Measurements from ENCODE around the gene VENTX.

DNA sequence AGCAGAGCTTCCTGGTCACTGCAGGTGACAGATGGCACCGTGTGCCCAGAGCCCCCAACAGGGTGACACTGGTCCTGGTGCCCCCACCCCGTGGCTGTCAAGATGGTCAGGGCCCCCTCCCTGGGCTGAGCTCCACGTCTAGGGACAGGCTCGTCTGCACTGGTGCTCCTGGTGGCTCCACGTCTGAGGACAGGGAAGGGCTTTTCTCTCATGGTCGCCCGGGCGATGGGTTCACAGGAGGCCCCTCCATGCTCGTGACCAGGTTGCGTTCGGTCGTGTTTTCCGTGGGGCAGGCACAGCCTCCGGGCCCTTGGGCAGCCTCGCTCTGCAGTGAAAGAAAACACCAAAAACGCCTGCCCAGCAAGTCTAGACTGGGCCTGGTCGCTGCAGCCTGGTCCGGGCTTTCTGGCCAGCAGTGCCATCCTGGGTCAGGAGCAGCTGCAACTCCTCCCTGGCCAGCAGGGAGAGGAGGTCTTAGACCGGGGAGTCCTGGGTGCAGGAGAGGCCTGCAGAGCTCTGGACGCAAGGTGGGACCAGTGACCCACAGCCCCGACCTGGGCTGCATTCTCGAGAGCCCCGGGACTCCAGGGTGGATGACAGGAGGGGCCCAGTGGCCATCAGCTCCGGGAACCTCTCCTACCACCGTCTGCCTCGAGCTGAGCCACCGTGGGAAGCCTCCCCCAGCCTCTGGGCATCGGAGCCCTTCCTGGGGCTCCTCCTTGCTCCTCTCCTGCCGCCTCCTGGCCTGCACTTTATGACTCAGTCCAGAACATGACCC is 35.5 kb upstream of the VENTX start:
- TF ChIP-seq, protein P1, sequence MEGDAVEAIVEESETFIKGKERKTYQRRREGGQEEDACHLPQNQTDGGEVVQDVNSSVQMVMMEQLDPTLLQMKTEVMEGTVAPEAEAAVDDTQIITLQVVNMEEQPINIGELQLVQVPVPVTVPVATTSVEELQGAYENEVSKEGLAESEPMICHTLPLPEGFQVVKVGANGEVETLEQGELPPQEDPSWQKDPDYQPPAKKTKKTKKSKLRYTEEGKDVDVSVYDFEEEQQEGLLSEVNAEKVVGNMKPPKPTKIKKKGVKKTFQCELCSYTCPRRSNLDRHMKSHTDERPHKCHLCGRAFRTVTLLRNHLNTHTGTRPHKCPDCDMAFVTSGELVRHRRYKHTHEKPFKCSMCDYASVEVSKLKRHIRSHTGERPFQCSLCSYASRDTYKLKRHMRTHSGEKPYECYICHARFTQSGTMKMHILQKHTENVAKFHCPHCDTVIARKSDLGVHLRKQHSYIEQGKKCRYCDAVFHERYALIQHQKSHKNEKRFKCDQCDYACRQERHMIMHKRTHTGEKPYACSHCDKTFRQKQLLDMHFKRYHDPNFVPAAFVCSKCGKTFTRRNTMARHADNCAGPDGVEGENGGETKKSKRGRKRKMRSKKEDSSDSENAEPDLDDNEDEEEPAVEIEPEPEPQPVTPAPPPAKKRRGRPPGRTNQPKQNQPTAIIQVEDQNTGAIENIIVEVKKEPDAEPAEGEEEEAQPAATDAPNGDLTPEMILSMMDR (IDR thresholded peaks at IDR 0.05): no peak
- TF ChIP-seq EZH2phosphoT487 (IDR thresholded peaks at IDR 0.05): no peak
- TF ChIP-seq EZH2 (IDR thresholded peaks at IDR 0.05): no peak

Data from neural progenitor cell (in vitro differentiated cells).